ENCODE results near the gene EFCAB14.
A peak's percentile ranks its signal among the peaks of the same experiment; 100 is the strongest.
"Not testable (repeated sequence)": the region's sequence is repeated elsewhere in the genome, so short reads cannot be mapped to it uniquely, and the experiment has no call there.

The EFCAB14 gene

GRCh38 chr1:46652321-46653100 lies 66.4 kb downstream of the EFCAB14 start:
- no peak for DNase-seq

- DNase-seq: not testable (repeated sequence)
These were observed 67.8 kb downstream of the EFCAB14 start for GRCh38 chr1:46651152-46651551.

- DNase-seq: no peak
These were observed 68.4 kb downstream of the EFCAB14 start for GRCh38 chr1:46650491-46650890.

- no peak for DNase-seq
These were observed 69.2 kb downstream of the EFCAB14 start for GRCh38 chr1:46649764-46650163.

GRCh38 chr1:46647611-46648010 lies 71.3 kb downstream of the EFCAB14 start:
- no peak for DNase-seq

- DNase-seq: no peak
These were observed 72.1 kb downstream of the EFCAB14 start for GRCh38 chr1:46646844-46647243.

GRCh38 chr1:46646331-46646730 lies 72.6 kb downstream of the EFCAB14 start:
- DNase-seq: no peak

- DNase-seq: no peak
These were observed 73.1 kb downstream of the EFCAB14 start for GRCh38 chr1:46645815-46646214.

- peak; percentile 11 to 78 for DNase-seq
These were observed 75.5 kb downstream of the EFCAB14 start for GRCh38 chr1:46643368-46643775.

GRCh38 chr1:46642115-46642680 lies 76.7 kb downstream of the EFCAB14 start:
- DNase-seq: no peak

GRCh38 chr1:46639547-46639946 lies 79.4 kb downstream of the EFCAB14 start:
- DNase-seq: no peak

- DNase-seq: no peak
These were observed 80.0 kb downstream of the EFCAB14 start for GRCh38 chr1:46638921-46639320.

GRCh38 chr1:46637444-46638083 lies 81.3 kb downstream of the EFCAB14 start:
- DNase-seq: no peak

GRCh38 chr1:46635205-46635604 lies 83.7 kb downstream of the EFCAB14 start:
- DNase-seq: no peak

- DNase-seq: no peak
These were observed 88.2 kb downstream of the EFCAB14 start for GRCh38 chr1:46630719-46631118.
